Measurements from ENCODE around the gene HOXC5. TPM values are rescaled to one million over a fixed set of nuclear protein-coding genes. Genes with fewer than 3 reads are reported as not detected.

The HOXC5 gene
- total RNA-seq, 1 donor from 2014 or later = 3.8 TPM

DNA sequence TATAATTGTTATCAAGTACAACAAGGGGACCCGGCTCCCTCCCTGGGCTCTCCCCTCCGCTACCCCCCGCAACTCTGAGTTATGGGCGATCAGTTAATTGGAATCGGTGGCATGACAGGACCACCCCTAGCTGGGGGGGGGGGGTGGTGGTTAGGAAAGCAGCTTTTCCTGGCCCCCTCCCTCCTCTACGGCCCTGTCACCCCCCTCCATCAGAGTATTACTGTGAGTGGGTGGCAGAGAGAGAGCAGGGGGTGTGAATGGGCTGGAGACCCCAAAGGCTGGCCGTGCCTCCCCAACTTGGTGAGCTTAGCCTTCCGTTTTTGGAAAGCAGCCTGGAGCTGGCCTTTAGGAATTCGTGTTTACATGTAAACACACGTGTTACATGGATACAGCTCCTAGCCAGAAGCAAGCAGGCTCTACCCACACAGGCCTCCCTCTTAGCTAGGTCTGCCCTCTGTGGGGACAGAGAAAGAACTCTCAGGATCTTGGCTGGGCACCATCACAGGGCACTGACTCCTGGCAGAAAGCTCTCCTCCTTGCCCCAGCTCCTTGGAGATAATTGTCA is 19.7 kb downstream of the HOXC5 start:
- Mint-ChIP-seq H3K27me3 (ENCODE audit: low read depth) (peaks cover 100% of the 10 kb centered on the region), H3K4me1 (no peaks in the 10 kb centered on the region)

DNA sequence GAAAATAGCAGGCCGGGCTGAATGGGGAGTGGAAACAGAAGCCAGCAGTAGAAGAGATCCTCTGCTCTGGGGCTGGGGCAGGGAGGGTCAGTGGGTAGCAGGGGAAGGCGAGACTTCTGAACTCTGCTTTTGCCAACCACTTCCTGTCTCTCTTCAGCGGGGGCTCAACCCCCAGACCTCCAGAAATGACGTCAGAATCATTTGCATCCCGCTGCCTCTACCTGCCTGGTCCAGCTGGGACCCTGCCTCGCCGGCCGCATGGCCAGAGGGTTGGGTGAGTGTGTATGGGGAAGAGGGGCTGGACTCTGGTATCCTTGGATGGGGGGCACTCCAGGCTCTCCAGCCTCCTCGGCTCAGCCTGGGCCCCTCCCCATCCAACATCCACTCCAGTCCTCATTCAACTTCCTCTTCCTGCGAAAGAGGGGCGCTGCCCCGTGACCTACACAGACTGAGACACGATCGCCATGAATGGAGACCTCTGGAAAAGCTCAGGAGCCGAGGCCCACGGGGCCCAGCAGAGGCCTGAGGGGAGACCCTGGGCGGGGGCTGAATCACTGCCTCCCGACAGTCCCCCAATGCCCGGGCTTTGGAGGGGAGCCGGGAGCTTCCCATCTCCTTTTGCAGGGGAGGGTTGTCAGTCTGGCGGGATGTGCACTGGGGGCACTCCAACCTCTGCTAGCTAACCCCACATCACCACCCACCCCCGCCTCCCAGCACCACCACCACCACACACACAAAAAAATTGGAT is 20.3 kb downstream of the HOXC5 start:
- no peak for DNase-seq (ENCODE audit: low read depth, low spot score)
- Mint-ChIP-seq H3K27ac (ENCODE audit: unreplicated experiment) (no peak overlapping the region), H3K4me3 (peak overlapping the region; percentile 87), H3K36me3 (ENCODE audit: low read depth) (no peaks in the 10 kb centered on the region), H3K27me3 (ENCODE audit: low read depth) (peaks cover 100% of the 10 kb centered on the region), H3K9me3 (no peaks in the 10 kb centered on the region), H3K4me1 (no peaks in the 10 kb centered on the region)
- TF ChIP-seq, protein P1, sequence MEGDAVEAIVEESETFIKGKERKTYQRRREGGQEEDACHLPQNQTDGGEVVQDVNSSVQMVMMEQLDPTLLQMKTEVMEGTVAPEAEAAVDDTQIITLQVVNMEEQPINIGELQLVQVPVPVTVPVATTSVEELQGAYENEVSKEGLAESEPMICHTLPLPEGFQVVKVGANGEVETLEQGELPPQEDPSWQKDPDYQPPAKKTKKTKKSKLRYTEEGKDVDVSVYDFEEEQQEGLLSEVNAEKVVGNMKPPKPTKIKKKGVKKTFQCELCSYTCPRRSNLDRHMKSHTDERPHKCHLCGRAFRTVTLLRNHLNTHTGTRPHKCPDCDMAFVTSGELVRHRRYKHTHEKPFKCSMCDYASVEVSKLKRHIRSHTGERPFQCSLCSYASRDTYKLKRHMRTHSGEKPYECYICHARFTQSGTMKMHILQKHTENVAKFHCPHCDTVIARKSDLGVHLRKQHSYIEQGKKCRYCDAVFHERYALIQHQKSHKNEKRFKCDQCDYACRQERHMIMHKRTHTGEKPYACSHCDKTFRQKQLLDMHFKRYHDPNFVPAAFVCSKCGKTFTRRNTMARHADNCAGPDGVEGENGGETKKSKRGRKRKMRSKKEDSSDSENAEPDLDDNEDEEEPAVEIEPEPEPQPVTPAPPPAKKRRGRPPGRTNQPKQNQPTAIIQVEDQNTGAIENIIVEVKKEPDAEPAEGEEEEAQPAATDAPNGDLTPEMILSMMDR (conservative IDR thresholded peaks at IDR 0.05) = no peak

More for the DNA sequence above, 19.7 kb downstream of the HOXC5 start:
- Mint-ChIP-seq H3K9me3 (no peaks in the 10 kb centered on the region), H3K4me3 (peak overlapping the region; percentile 77), H3K36me3 (ENCODE audit: low read depth) (no peaks in the 10 kb centered on the region), H3K27ac (ENCODE audit: unreplicated experiment) (no peak overlapping the region)
- no peak for DNase-seq (ENCODE audit: low read depth, low spot score)
- TF ChIP-seq, protein P1 (conservative IDR thresholded peaks at IDR 0.05) = no peak

DNA sequence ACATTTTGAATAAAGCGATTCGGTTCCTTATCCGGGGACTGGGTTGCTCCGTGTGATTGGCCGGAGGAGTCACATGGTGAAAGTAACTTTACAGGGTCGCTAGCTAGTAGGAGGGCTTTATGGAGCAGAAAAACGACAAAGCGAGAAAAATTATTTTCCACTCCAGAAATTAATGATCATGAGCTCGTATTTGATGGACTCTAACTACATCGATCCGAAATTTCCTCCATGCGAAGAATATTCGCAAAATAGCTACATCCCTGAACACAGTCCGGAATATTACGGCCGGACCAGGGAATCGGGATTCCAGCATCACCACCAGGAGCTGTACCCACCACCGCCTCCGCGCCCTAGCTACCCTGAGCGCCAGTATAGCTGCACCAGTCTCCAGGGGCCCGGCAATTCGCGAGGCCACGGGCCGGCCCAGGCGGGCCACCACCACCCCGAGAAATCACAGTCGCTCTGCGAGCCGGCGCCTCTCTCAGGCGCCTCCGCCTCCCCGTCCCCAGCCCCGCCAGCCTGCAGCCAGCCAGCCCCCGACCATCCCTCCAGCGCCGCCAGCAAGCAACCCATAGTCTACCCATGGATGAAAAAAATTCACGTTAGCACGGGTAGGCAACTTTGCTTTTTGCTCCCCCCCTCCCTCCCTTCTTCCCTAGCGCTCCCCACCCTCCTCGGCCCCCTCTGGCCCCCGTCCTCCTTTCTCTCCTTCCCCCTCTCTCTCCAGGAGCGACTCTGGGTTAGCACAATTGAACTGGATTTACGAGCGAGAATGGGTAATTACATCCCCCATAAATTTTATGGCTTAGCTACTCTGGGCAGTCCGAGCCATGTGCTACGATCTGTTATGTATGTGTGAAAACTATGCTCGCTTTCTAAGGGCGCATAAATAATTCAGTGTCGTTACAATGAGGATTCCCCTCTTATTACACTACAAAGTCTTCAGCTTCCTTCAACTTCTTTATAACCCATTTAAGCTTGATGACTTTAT is 21.2 kb downstream of the HOXC5 start, which contains the start of gene HOXC4:
HOXC4 (plus strand) TSS at position 85 of the 991 bp plus-strand sequence; CDS start at position 173, 88 bp downstream.
- H3K4me1 Mint-ChIP-seq = no peaks in the 10 kb centered on the region
- H3K27ac Mint-ChIP-seq (ENCODE audit: unreplicated experiment) = no peak within 1 kb of the TSS
- peaks cover 100% of the 10 kb centered on the region for H3K27me3 Mint-ChIP-seq (ENCODE audit: low read depth)
- TF ChIP-seq, protein P1 (conservative IDR thresholded peaks at IDR 0.05) = no peak
- H3K9me3 Mint-ChIP-seq = no peaks in the 10 kb centered on the region
- no peak for DNase-seq (ENCODE audit: low read depth, low spot score)
- H3K4me3 Mint-ChIP-seq = peak within 1 kb of the TSS; percentile 87
- no peaks in the 10 kb centered on the region for H3K36me3 Mint-ChIP-seq (ENCODE audit: low read depth)

DNA sequence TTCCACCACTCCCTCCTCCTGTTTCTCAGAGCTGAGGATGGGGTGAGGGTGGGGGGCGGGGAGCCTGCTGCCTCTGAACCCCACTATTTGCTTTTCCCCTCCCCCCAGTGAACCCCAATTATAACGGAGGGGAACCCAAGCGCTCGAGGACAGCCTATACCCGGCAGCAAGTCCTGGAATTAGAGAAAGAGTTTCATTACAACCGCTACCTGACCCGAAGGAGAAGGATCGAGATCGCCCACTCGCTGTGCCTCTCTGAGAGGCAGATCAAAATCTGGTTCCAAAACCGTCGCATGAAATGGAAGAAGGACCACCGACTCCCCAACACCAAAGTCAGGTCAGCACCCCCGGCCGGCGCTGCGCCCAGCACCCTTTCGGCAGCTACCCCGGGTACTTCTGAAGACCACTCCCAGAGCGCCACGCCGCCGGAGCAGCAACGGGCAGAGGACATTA is 21.9 kb downstream of the HOXC5 start:
- TF ChIP-seq, protein P1 (conservative IDR thresholded peaks at IDR 0.05) = no peak
- peaks cover 100% of the 10 kb centered on the region for H3K27me3 Mint-ChIP-seq (ENCODE audit: low read depth)
- H3K27ac Mint-ChIP-seq (ENCODE audit: unreplicated experiment) = no peak overlapping the region
- DNase-seq (ENCODE audit: low read depth, low spot score) = no peak
- H3K4me1 Mint-ChIP-seq = no peaks in the 10 kb centered on the region
- no peaks in the 10 kb centered on the region for H3K36me3 Mint-ChIP-seq (ENCODE audit: low read depth)
- no peaks in the 10 kb centered on the region for H3K9me3 Mint-ChIP-seq
- peak overlapping the region; percentile 87 for H3K4me3 Mint-ChIP-seq

DNA sequence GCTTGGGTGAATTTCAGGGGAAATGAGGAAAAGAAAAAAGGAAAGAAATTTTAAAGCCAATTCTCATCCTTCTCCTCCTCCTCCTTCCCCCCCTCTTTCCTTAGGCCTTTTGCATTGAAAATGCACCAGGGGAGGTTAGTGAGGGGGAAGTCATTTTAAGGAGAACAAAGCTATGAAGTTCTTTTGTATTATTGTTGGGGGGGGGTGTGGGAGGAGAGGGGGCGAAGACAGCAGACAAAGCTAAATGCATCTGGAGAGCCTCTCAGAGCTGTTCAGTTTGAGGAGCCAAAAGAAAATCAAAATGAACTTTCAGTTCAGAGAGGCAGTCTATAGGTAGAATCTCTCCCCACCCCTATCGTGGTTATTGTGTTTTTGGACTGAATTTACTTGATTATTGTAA is 22.7 kb downstream of the HOXC5 start:
- H3K4me1 Mint-ChIP-seq = no peaks in the 10 kb centered on the region
- H3K36me3 Mint-ChIP-seq (ENCODE audit: low read depth) = no peaks in the 10 kb centered on the region
- no peak for DNase-seq (ENCODE audit: low read depth, low spot score)
- peaks cover 100% of the 10 kb centered on the region for H3K27me3 Mint-ChIP-seq (ENCODE audit: low read depth)
- peak overlapping the region; percentile 77 for H3K4me3 Mint-ChIP-seq
- TF ChIP-seq, protein P1 (conservative IDR thresholded peaks at IDR 0.05) = no peak
- H3K9me3 Mint-ChIP-seq = no peaks in the 10 kb centered on the region
- no peak overlapping the region for H3K27ac Mint-ChIP-seq (ENCODE audit: unreplicated experiment)
